NCI-H1930 (cell line): ENCODE data around the gene A2ML1.
"Not testable (repeated sequence)": the region's sequence is repeated elsewhere in the genome, so short reads cannot be mapped to it uniquely, and the experiment has no call there.

Experiments
- DNase-seq, 2 experiments: peaks; one replicate each; lab custom pipeline; 2025; lab: John Stamatoyannopoulos, UW

Gene A2ML1

GRCh38 chr12:8907513-8907912 is 85.1 kb downstream of the A2ML1 start:
- no peak for DNase-seq

- DNase-seq: no peak
These were observed 87.3 kb downstream of the A2ML1 start for GRCh38 chr12:8909752-8910151.

DNA sequence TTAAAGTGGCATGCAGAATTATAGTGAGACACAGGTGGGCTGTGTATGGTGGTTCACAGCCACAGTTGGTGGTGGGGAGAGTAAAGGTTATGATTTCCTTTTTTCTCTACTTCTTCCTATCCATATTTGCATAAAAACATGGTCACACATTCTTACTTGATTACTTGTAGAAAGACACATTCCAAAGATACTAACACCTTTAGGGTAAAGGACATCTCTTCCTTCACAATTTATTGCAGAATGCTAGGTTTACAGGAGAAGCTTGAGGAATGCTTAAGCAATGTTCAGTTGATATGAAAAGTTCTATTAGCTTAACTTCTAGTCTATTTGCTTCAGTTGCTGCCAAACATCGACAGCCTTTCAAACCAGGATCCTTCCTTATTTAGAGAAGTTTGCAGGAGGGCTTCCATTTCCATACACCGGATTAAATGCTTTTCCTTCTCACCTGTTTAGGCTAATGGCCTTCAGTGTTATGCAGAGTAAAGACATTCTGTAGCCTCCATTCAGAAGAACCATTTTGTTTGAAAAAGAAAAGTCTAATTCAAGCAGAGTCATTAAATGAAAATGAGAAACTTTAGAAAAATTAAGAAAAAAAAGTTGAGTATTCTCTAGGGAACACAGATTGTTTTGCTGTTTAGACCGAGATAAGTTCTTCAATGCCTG is 89.3 kb downstream of the A2ML1 start:
- no peak for DNase-seq

DNA sequence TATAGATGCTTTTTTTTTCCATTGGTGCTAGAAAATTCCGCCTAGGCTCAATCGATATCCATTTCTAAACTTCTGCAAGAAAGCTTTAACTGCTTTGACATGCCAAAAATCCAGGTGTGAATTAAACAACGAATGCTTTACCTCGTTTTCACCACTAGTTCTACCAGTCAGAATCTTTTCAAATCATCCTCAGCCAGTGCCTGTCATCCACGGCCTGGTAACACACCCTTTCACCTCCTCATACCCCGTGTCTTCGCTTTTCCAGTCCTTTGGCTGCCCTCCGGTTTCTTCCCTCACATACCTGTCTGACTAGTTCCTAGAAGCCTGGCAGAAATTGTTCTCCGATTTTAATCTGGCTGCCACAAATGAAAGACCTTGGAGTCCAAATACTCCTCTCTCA is 90.5 kb downstream of the A2ML1 start:
- DNase-seq: peak in 1 of 2 experiments; percentile 11

- peak in 1 of 2 experiments; percentile 57 for DNase-seq
These were observed 91.2 kb downstream of the A2ML1 start for GRCh38 chr12:8913702-8914032.

GRCh38 chr12:8914033-8914715 is 91.8 kb downstream of the A2ML1 start, which contains the start of gene PHC1:
PHC1 (plus strand) TSS chr12:8914509; CDS start chr12:8917678, 3,169 bp downstream.
- DNase-seq: peak; percentile 80 to 81

- peak; percentile 33 to 42 for DNase-seq
These were observed 92.5 kb downstream of the A2ML1 start for GRCh38 chr12:8914716-8915526.

- DNase-seq: no peak
These were observed 93.7 kb downstream of the A2ML1 start for GRCh38 chr12:8916154-8916553.

- no peak for DNase-seq
These were observed 94.6 kb downstream of the A2ML1 start for GRCh38 chr12:8917031-8917430.

DNA sequence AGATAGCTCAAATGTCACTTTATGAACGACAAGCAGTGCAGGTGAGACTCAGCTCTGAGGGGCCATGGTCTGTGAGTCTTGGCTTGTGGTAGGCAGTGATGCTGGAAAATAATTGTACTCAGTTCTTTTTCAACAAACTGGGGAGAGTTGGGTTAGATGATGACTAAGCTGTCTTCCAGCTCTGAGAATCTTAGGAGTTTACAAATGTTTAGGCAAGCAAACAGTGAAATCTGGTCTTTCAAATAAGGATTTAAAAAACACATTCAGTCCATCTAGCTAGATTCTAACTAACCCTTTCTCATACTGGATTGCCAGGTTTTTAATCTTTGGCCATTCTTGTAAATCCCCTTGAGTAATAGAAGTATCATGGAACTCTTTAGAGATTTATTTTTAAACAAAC is 95.3 kb downstream of the A2ML1 start:
- no peak for DNase-seq

- DNase-seq: not testable (repeated sequence)
These were observed 97.2 kb downstream of the A2ML1 start for GRCh38 chr12:8919643-8920042.

GRCh38 chr12:8922544-8922943 is 100.1 kb downstream of the A2ML1 start:
- DNase-seq: no peak
